Tibial nerve (tissue), 4 donors: ENCODE data around the gene IRX2. TPM values are rescaled to one million over a fixed set of nuclear protein-coding genes. Genes with fewer than 3 reads are reported as not detected.

Source experiments
- DNase-seq, 2 donors: peaks; one replicate each; pipeline ENCODE4 v3.0.0-alpha.2; 2019; ENCODE audit warnings: low spot score in 2 of 2
- H3K27ac ChIP-seq, 4 donors: fragments of 200-600 bp; sonication (generic) in 3 of 4; one replicate each; pipeline ENCODE4 v1.5.1; 2017 to 2019; ENCODE audit warnings: mild to moderate bottlenecking in 1 of 4
- H3K27me3 ChIP-seq, 2 donors: fragments of 200-600 bp; sonication (generic) in 1 of 2; one replicate each; pipeline versions ENCODE4 v1.5.1 to v1.6.0; 2017 to 2019
- H3K36me3 ChIP-seq, 3 donors: fragments of 200-600 bp; sonication (generic); one replicate each; pipeline ENCODE4 v1.5.1; 2018 to 2019
- H3K4me1 ChIP-seq, 4 donors: fragments of 200-600 bp; sonication (generic) in 3 of 4; one replicate each; pipeline ENCODE4 v1.5.1; 2017 to 2019
- H3K4me3 ChIP-seq, 4 donors: fragments of 200-600 bp; sonication (generic) in 3 of 4; one replicate each; pipeline ENCODE4 v1.5.1; 2017 to 2019; ENCODE audit warnings: mild to moderate bottlenecking in 1 of 4, moderate library complexity in 1 of 4
- H3K9me3 ChIP-seq, 4 donors: fragments of 200-600 bp; sonication (generic) in 3 of 4; one replicate each; pipeline ENCODE4 v1.5.1; 2017 to 2019
- CTCF ChIP-seq, 5 experiments: fragments of 200-600 bp in 3 of 5; fragments of 450-650 bp in 2 of 5; sonication (generic) in 3 of 5; IDR thresholded peaks; one replicate each; pipeline ENCODE4 v1.5.1; 2016 to 2019; ENCODE audit warnings: antibody characterized with exemption in 5 of 5, mild to moderate bottlenecking in 3 of 5, moderate library complexity in 2 of 5
- EP300 ChIP-seq, 2 donors: sonication (generic); formaldehyde crosslinking; IDR thresholded peaks; one replicate each; pipeline ENCODE4 v1.6.1; 2017; ENCODE audit warnings: antibody characterized with exemption in 2 of 2, mild to moderate bottlenecking in 1 of 2
- POLR2A ChIP-seq, 2 donors: fragments of 450-650 bp; IDR thresholded peaks; one replicate each; pipeline ENCODE4 v1.6.1; 2017; ENCODE audit warnings: antibody characterized with exemption in 2 of 2, mild to moderate bottlenecking in 2 of 2, moderate library complexity in 2 of 2
- WGBS, 2 donors: methylation state at CpG; one replicate each; pipeline ENCODE4 v1.1.5; 2018; 5-methylcytosine and 5-hydroxymethylcytosine counted together
- total RNA-seq, 4 donors: library from RNA; depleted of rRNA; stranded (reverse); fragments of >200 nt; gene quantifications; one replicate each; pipeline ENCODE4 v1.1.0, GENCODE V29; 2016

The IRX2 gene
- total RNA-seq, 4 donors from 2014 or later, result not detected

- WGBS, 2 donors, result 6 to 8% methylated on average over 39 to 44 of the region's 45 CpGs
- Histone ChIP-seq H3K4me1 (peaks cover 0 to 65% (median 2%) of the 10 kb centered on the region in 4 donors), H3K27me3 (peaks cover 0 to 90% of the 10 kb centered on the region in 2 donors)
Measured at GRCh38 chr5:2749514-2750025, 1.9 kb downstream of the IRX2 start.

GRCh38 chr5:2748861-2749513, 2.5 kb downstream of the IRX2 start:
- H3K4me3 ChIP-seq, result no peak overlapping the region

More at GRCh38 chr5:2749514-2750025, 1.9 kb downstream of the IRX2 start:
- no peak overlapping the region for H3K4me3 ChIP-seq
- H3K9me3 ChIP-seq, result peaks cover 0 to 3% (median 0%) of the 10 kb centered on the region in 4 donors
- no peak overlapping the region for H3K27ac ChIP-seq
- no peaks in the 10 kb centered on the region for H3K36me3 ChIP-seq
- no peak for DNase-seq
- TF ChIP-seq CTCF (IDR thresholded peaks at IDR 0.05) (no peak), EP300 (IDR thresholded peaks at IDR 0.05) (no peak), POLR2A (IDR thresholded peaks at IDR 0.05) (no peak)

GRCh38 chr5:2748179-2748860, 3.2 kb downstream of the IRX2 start:
- TF ChIP-seq POLR2A (IDR thresholded peaks at IDR 0.05) (no peak), EP300 (IDR thresholded peaks at IDR 0.05) (no peak), CTCF (IDR thresholded peaks at IDR 0.05) (no peak)
- no peak overlapping the region for H3K4me3 ChIP-seq
- 2 to 8% methylated on average over 9 to 56 of the region's 86 CpGs for WGBS, 2 donors
- H3K4me1 ChIP-seq, result peaks cover 0 to 55% (median 2%) of the 10 kb centered on the region in 4 donors
- H3K27me3 ChIP-seq, result peaks cover 0 to 90% of the 10 kb centered on the region in 2 donors
- DNase-seq, result no peak
- no peak overlapping the region for H3K27ac ChIP-seq
- no peaks in the 10 kb centered on the region for H3K36me3 ChIP-seq
- H3K9me3 ChIP-seq, result peaks cover 0 to 3% (median 0%) of the 10 kb centered on the region in 4 donors

More at GRCh38 chr5:2748861-2749513, 2.5 kb downstream of the IRX2 start:
- TF ChIP-seq POLR2A (IDR thresholded peaks at IDR 0.05) (no peak), EP300 (IDR thresholded peaks at IDR 0.05) (no peak), CTCF (IDR thresholded peaks at IDR 0.05) (no peak)
- DNase-seq, result no peak
- Histone ChIP-seq H3K27ac (no peak overlapping the region), H3K4me1 (peaks cover 0 to 61% (median 2%) of the 10 kb centered on the region in 4 donors), H3K27me3 (peaks cover 0 to 90% of the 10 kb centered on the region in 2 donors), H3K36me3 (no peaks in the 10 kb centered on the region), H3K9me3 (peaks cover 0 to 3% (median 0%) of the 10 kb centered on the region in 4 donors)
- WGBS, 2 donors, result 9 to 21% methylated on average over 21 to 51 of the region's 71 CpGs

GRCh38 chr5:2747363-2748162, 3.9 kb downstream of the IRX2 start:
- H3K27ac ChIP-seq, result no peak overlapping the region
- no peak for DNase-seq
- peaks cover 0 to 52% (median 2%) of the 10 kb centered on the region in 4 donors for H3K4me1 ChIP-seq
- 13 to 14% methylated on average over 23 to 26 of the region's 26 CpGs for WGBS, 2 donors
- peaks cover 0 to 89% of the 10 kb centered on the region in 2 donors for H3K27me3 ChIP-seq
- TF ChIP-seq CTCF (IDR thresholded peaks at IDR 0.05) (no peak), EP300 (IDR thresholded peaks at IDR 0.05) (no peak), POLR2A (IDR thresholded peaks at IDR 0.05) (no peak)
- H3K4me3 ChIP-seq, result no peak overlapping the region
- no peaks in the 10 kb centered on the region for H3K36me3 ChIP-seq
- H3K9me3 ChIP-seq, result peaks cover 0 to 3% (median 0%) of the 10 kb centered on the region in 4 donors
